Measurements from ENCODE around the gene SLC35G3. TPM values are rescaled to one million over a fixed set of nuclear protein-coding genes. Genes with fewer than 3 reads are reported as not detected.
"Not testable (repeated sequence)": the region's sequence is repeated elsewhere in the genome, so short reads cannot be mapped to it uniquely, and the experiment has no call there.

SLC35G3 gene
- total RNA-seq, 1 experiment from 2014 or later = not detected

- no peak for DNase-seq (ENCODE audit: low spot score)
- no peaks in the 10 kb centered on the region for H3K36me3 ChIP-seq (ENCODE audit: insufficient read depth, low read length, poor library complexity, severe bottlenecking)
- no peaks in the 10 kb centered on the region for H3K27me3 ChIP-seq (replicated peaks; ENCODE audit: insufficient read depth, low read depth, low read length, poor library complexity)
- no peaks in the 10 kb centered on the region for H3K4me1 ChIP-seq (ENCODE audit: insufficient read depth, low read length, poor library complexity, severe bottlenecking)
- BruUV-seq (replicated peaks) = no TSS peak
- no peak overlapping the region for H3K4me3 ChIP-seq (ENCODE audit: low read depth, low read length, poor library complexity, severe bottlenecking)
- intact Hi-C loops (cut with micrococcal nuclease; ENCODE audit: unreplicated experiment) = no loop called here
- TF ChIP-seq EZH2 (IDR thresholded peaks at IDR 0.05; ENCODE audit: borderline replicate concordance, low read depth, low read length, poor library complexity, severe bottlenecking) (no peak), CTCF (conservative IDR thresholded peaks at IDR 0.05; ENCODE audit: low read depth, low read length) (no peak)
- no peaks in the 10 kb centered on the region for H3K9me3 ChIP-seq (ENCODE audit: low read depth, low read length, poor library complexity, severe bottlenecking)
- H3K27ac ChIP-seq (ENCODE audit: low read depth, low read length, poor library complexity, severe bottlenecking) = no peak overlapping the region
- CTCF ChIA-PET = no interaction called here
- POLR2A ChIA-PET (ENCODE audit: low non-redundant PET) = no interaction called here
These were observed 41.7 kb upstream of the SLC35G3 start for GRCh38 chr17:35235917-35236316.

GRCh38 chr17:35235289-35235688 is 41.1 kb upstream of the SLC35G3 start:
- ChIA-PET POLR2A (ENCODE audit: low non-redundant PET) (no interaction called here), CTCF (no interaction called here)
- H3K9me3 ChIP-seq (ENCODE audit: low read depth, low read length, poor library complexity, severe bottlenecking) = no peaks in the 10 kb centered on the region
- intact Hi-C loops (cut with micrococcal nuclease; ENCODE audit: unreplicated experiment) = no loop called here
- H3K27me3 ChIP-seq (replicated peaks; ENCODE audit: insufficient read depth, low read depth, low read length, poor library complexity) = no peaks in the 10 kb centered on the region
- H3K27ac ChIP-seq (ENCODE audit: low read depth, low read length, poor library complexity, severe bottlenecking) = no peak overlapping the region
- H3K36me3 ChIP-seq (ENCODE audit: insufficient read depth, low read length, poor library complexity, severe bottlenecking) = no peaks in the 10 kb centered on the region
- TF ChIP-seq CTCF (conservative IDR thresholded peaks at IDR 0.05; ENCODE audit: low read depth, low read length) (no peak), EZH2 (IDR thresholded peaks at IDR 0.05; ENCODE audit: borderline replicate concordance, low read depth, low read length, poor library complexity, severe bottlenecking) (no peak)
- DNase-seq (ENCODE audit: low spot score) = no peak
- H3K4me3 ChIP-seq (ENCODE audit: low read depth, low read length, poor library complexity, severe bottlenecking) = no peak overlapping the region
- no TSS peak for BruUV-seq (replicated peaks)
- no peaks in the 10 kb centered on the region for H3K4me1 ChIP-seq (ENCODE audit: insufficient read depth, low read length, poor library complexity, severe bottlenecking)

- H3K4me1 ChIP-seq (ENCODE audit: insufficient read depth, low read length, poor library complexity, severe bottlenecking); H3K36me3 ChIP-seq (ENCODE audit: insufficient read depth, low read length, poor library complexity, severe bottlenecking); BruUV-seq (replicated peaks); H3K9me3 ChIP-seq (ENCODE audit: low read depth, low read length, poor library complexity, severe bottlenecking); DNase-seq (ENCODE audit: low spot score); POLR2A ChIA-PET (ENCODE audit: low non-redundant PET); intact Hi-C loops (cut with micrococcal nuclease; ENCODE audit: unreplicated experiment); H3K27ac ChIP-seq (ENCODE audit: low read depth, low read length, poor library complexity, severe bottlenecking); H3K4me3 ChIP-seq (ENCODE audit: low read depth, low read length, poor library complexity, severe bottlenecking); CTCF ChIA-PET; H3K27me3 ChIP-seq (replicated peaks; ENCODE audit: insufficient read depth, low read depth, low read length, poor library complexity): not testable (repeated sequence)
These were observed 40.1 kb upstream of the SLC35G3 start for GRCh38 chr17:35234315-35234714.

GRCh38 chr17:35229638-35230037 is 35.4 kb upstream of the SLC35G3 start:
- Histone ChIP-seq H3K27ac (ENCODE audit: low read depth, low read length, poor library complexity, severe bottlenecking) (no peak overlapping the region), H3K4me3 (ENCODE audit: low read depth, low read length, poor library complexity, severe bottlenecking) (no peak overlapping the region), H3K27me3 (replicated peaks; ENCODE audit: insufficient read depth, low read depth, low read length, poor library complexity) (no peaks in the 10 kb centered on the region), H3K9me3 (ENCODE audit: low read depth, low read length, poor library complexity, severe bottlenecking) (no peaks in the 10 kb centered on the region), H3K4me1 (ENCODE audit: insufficient read depth, low read length, poor library complexity, severe bottlenecking) (no peaks in the 10 kb centered on the region), H3K36me3 (ENCODE audit: insufficient read depth, low read length, poor library complexity, severe bottlenecking) (no peaks in the 10 kb centered on the region)
- no peak for DNase-seq (ENCODE audit: low spot score)
- POLR2A ChIA-PET (ENCODE audit: low non-redundant PET) = no interaction called here
- intact Hi-C loops (cut with micrococcal nuclease; ENCODE audit: unreplicated experiment) = no loop called here
- no TSS peak for BruUV-seq (replicated peaks)
- CTCF ChIA-PET = no interaction called here
- TF ChIP-seq EZH2 (IDR thresholded peaks at IDR 0.05; ENCODE audit: borderline replicate concordance, low read depth, low read length, poor library complexity, severe bottlenecking) (no peak), CTCF (conservative IDR thresholded peaks at IDR 0.05; ENCODE audit: low read depth, low read length) (no peak)
